HL-60 (cell line): ENCODE measurements around the gene DYNC2LI1.

Source experiments
- DNase-seq, 2 experiments: peaks; one replicate each; pipeline ENCODE4 v3.0.0-alpha.2; 2010 to 2020; ENCODE audit warnings: low read depth in 1 of 2, low spot score in 1 of 2
- H3K27ac ChIP-seq: fragments of 250-450 bp; sonication (Bioruptor Pico); replicated peaks from 2 replicates; pipeline ENCODE4 v1.5.1; 2020; ENCODE audit warnings: mild to moderate bottlenecking, moderate library complexity
- H3K27me3 ChIP-seq: fragments of 250-450 bp; sonication (Bioruptor Pico); 2 replicates; pipeline ENCODE4 v1.5.1; 2021; ENCODE audit warnings: mild to moderate bottlenecking, moderate library complexity; ENCODE audit not compliant: insufficient read depth, poor library complexity, severe bottlenecking
- H3K4me3 ChIP-seq: replicated peaks from 2 replicates; pipeline ENCODE4 v1.5.1; 2011; ENCODE audit warnings: mild to moderate bottlenecking, control low read depth, low read length; ENCODE audit not compliant: insufficient read depth
- CTCF ChIP-seq: IDR thresholded peaks from one replicate; pipeline ENCODE4 v1.5.1; 2011; ENCODE audit warnings: low read length, control low read depth, inconsistent platforms; ENCODE audit not compliant: insufficient read depth
- GABPA ChIP-seq: IDR thresholded peaks from 2 replicates; pipeline ENCODE4 v1.6.1; 2012; ENCODE audit warnings: low read depth
- POLR2AphosphoS5 ChIP-seq: IDR thresholded peaks from 2 replicates; pipeline ENCODE4 v1.6.1; 2012; ENCODE audit warnings: low read depth
- REST ChIP-seq: IDR thresholded peaks from 2 replicates; pipeline ENCODE4 v1.6.1; 2012; ENCODE audit warnings: low read depth; ENCODE audit not compliant: insufficient replicate concordance
- SPI1 ChIP-seq: IDR thresholded peaks from 2 replicates; pipeline ENCODE4 v1.6.1; 2012; ENCODE audit warnings: low read depth, mild to moderate bottlenecking, borderline replicate concordance

The DYNC2LI1 gene

GRCh38 chr2:43802135-43802534, 28.3 kb downstream of the DYNC2LI1 start:
- no peak overlapping the region for H3K4me3 ChIP-seq
- no peaks in the 10 kb centered on the region for H3K27me3 ChIP-seq
- DNase-seq: no peak
- no peak overlapping the region for H3K27ac ChIP-seq
- no peak for TF ChIP-seq GABPA
- no peak for TF ChIP-seq REST
- no peak for TF ChIP-seq SPI1

GRCh38 chr2:43803113-43803512, 29.3 kb downstream of the DYNC2LI1 start:
- no peak overlapping the region for H3K4me3 ChIP-seq
- no peaks in the 10 kb centered on the region for H3K27me3 ChIP-seq
- DNase-seq: no peak
- no peak overlapping the region for H3K27ac ChIP-seq
- TF ChIP-seq SPI1 (no peak), GABPA (no peak), POLR2AphosphoS5 (no peak), REST (no peak)

GRCh38 chr2:43806719-43807031, 32.8 kb downstream of the DYNC2LI1 start:
- Histone ChIP-seq H3K27me3 (no peaks in the 10 kb centered on the region), H3K4me3 (no peak overlapping the region), H3K27ac (no peak overlapping the region)
- TF ChIP-seq CTCF (no peak), GABPA (no peak), SPI1 (no peak), POLR2AphosphoS5 (no peak), REST (no peak)
- DNase-seq: no peak

- Histone ChIP-seq H3K4me3 (no peak overlapping the region), H3K27ac (no peak overlapping the region), H3K27me3 (no peaks in the 10 kb centered on the region)
- TF ChIP-seq CTCF: no peak
- DNase-seq: no peak
Measured at GRCh38 chr2:43810452-43810851, 36.6 kb downstream of the DYNC2LI1 start.
